ENCODE results near the gene BMP7.
"Not testable (repeated sequence)": the region's sequence is repeated elsewhere in the genome, so short reads cannot be mapped to it uniquely, and the experiment has no call there.

The BMP7 gene

GRCh38 chr20:57211406-57211805, 55.0 kb downstream of the BMP7 start:
- no peak for DNase-seq (ENCODE audit: low read depth)

DNA sequence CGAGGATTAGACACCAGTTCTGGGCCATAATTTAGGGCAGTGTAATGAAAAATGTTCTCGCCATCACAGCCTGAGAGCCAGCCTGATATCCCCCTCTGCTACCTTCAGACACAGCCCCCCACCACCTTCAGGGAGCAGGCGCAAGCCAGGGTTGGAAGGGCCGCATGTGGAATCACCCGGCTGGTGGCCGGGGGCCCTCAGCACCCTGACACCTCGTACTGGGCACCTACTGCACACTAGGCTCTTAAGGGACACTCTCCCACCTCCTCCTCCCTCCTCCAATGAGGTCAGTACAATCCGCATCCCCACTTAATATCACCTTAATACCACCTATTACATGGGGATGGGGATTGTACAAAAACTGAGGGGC, 55.5 kb downstream of the BMP7 start:
- no peak for DNase-seq (ENCODE audit: low read depth)

DNA sequence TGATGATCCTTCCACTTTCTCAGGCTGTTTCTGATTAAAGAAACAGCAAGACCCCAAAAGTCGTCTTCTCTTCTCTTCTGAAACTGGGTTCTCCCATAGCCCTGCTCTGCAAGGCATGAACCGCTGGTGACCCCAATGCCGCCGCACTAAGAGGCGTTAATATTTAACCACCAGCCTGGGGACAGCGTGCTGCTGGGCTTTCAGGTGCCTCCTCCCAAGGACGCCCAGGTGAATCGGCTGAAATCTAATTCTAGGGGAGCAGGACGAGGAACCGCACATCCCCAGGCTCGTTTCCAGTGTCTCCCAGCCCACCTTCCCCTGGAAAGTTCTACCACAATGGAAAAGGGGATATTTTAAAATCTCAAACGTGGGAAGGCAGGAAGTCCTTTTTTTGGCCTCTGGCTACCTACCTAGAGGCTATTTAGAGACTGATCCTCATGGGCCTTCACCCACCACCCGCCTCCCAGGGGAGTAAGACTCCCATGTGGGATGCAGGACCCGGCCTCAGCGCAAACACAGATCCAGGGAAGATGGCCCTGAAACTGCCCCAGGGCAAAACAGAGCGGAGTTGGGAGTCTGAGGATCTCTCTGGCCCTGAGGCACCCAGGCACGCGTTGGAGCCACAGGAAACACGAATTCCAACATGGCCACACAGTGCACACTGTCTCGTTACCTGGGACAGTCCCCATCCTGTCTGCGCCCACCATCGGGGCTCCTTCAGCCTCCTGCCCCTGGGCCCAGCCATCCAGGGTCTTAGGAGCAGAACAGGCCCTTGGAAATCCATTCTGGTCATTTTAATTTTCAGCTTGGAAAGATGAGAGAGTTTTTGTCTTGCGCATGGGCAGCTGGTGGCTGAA, 56.2 kb downstream of the BMP7 start:
- no peak for DNase-seq (ENCODE audit: low read depth)

DNA sequence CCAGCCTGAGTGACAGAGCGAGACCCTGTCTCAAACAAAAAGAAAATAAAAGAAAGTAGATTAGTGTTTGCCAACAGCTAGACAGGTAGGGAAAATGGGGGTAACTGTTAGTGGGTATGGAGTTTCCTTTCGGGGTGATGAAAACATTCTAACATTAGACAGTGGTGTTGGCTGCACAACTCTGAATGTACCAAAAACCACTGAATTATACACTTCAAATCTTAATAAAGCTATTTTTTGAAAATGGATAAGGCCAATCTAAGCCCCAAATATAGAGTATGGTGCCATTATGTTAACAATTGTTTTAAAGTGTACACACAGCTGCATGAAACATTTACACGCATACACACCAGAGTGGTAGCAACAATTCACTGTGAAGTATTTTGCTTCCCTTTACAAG, 57.0 kb downstream of the BMP7 start:
- DNase-seq (ENCODE audit: low read depth): no peak

DNA sequence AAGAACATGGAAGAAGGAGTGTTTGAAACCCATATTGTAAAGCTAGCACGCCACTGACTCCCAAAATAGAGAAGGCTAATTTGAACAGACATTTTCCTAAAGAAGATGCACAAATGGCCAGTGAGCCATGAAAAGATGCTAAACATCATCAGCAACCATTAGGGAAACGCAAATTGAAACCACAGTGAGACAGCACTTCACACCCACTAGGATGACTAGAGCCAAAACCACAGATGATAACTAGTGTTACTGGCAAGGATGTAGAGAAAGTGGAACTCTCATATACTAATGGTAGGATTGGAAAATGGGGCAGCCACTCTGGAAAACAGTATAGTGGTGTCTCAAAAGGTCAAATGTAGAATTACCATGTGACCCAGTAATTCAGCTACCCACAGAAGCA, 58.2 kb downstream of the BMP7 start:
- no peak for DNase-seq (ENCODE audit: low read depth)

GRCh38 chr20:57207251-57207650, 59.2 kb downstream of the BMP7 start:
- no peak for DNase-seq (ENCODE audit: low read depth)

- DNase-seq (ENCODE audit: low read depth): no peak
These were observed 60.7 kb downstream of the BMP7 start for GRCh38 chr20:57205606-57206219.

DNA sequence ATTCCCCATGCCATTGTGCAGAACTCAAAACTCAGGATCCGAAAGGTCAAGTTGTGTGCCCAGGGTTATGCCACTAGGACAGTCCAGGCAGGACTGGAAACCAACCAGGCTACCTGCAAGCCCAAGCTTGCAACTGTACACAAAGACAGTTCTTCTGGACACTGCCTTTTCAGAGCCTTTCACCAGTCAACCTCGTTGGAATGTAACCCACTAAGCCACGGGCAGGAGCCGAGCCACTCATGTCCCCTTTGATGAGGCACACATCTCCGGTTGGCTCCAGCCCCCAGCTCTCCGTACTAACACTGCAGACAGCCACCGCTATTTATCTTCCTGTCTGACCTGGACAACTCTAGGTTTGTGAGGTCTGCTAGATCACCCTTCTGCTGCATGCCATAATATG, 62.5 kb downstream of the BMP7 start:
- DNase-seq (ENCODE audit: low read depth): no peak

DNA sequence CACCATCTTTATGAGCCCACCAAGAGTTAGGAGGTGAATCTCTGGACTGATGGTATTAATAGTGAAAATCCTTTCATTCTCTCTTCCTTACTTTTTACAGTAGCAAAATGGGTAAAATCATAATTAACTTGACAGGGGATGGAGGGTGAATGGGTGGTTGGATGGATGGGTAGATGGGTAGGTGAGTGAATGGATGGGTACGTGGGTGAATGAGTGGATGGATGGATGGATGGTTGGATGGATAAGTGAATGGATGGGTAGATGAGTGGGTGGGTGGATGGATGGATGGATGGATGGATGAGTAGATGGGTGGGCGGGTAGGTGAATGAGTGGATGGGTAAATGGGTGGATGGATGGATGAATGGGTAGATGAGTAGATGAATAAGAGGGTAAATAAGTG, 63.2 kb downstream of the BMP7 start:
- DNase-seq (ENCODE audit: low read depth): no peak

DNA sequence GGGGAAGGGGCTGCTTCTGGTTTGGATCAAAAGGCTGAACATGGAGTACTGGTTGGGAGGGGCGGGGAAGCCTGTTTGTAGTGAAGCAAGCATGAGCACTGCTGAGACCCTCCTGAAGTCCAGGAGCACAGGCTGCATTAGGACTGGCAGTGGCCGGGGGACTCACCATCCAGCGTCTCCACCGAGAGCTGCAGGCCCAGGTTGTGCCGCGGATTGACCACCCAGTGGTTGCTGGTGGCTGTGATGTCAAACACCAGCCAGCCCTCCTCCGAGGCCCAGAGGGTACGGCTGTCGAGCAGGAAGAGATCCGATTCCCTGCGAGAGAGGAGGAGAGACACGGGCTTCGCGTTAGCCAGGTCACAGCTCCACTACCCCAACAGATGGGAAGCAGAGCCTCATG, 64.1 kb downstream of the BMP7 start:
- DNase-seq (ENCODE audit: low read depth): no peak

GRCh38 chr20:57200882-57201695, 65.4 kb downstream of the BMP7 start:
- DNase-seq (ENCODE audit: low read depth): no peak

- DNase-seq (ENCODE audit: low read depth): no peak
These were observed 66.6 kb downstream of the BMP7 start for GRCh38 chr20:57199656-57200405.

- DNase-seq (ENCODE audit: low read depth): no peak
These were observed 68.0 kb downstream of the BMP7 start for GRCh38 chr20:57198132-57199072.

DNA sequence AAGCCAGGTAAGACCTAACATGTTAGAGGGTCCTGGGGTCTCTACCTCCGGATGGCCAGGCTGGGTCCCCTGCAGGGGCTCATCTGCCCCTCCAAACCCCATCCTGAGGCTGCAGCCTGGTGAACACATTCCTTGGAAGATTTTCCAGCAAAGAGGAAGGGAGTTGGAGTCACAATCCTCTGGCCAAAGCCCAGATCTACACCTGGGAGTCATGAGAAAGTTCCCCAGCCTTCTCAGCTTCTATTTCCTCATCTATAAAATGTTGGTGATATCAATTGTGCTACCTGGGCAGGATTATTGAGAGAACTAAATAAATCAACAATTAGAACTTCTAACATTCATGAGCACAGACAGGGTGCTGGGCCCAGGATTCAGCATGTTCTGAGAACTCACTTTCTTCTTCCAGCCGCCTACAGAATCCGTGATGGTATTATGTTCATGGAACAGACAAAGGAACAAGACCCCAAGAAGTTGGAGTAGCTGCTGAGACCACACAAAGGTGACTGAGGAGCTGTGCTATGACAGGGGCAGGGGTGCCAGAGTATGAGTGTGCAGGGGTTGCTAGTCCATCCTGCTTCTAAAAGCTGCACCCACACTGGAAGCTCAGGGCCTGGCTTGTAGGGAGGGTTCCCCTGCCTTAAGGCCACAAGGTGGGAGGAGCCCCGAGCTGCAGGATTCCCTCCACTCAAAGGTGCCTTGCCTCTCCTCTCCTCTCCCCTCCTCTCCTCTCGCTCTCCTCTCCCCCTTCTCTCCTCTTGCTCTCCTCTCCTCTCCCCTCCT, 68.9 kb downstream of the BMP7 start:
- DNase-seq (ENCODE audit: low read depth): no peak

DNA sequence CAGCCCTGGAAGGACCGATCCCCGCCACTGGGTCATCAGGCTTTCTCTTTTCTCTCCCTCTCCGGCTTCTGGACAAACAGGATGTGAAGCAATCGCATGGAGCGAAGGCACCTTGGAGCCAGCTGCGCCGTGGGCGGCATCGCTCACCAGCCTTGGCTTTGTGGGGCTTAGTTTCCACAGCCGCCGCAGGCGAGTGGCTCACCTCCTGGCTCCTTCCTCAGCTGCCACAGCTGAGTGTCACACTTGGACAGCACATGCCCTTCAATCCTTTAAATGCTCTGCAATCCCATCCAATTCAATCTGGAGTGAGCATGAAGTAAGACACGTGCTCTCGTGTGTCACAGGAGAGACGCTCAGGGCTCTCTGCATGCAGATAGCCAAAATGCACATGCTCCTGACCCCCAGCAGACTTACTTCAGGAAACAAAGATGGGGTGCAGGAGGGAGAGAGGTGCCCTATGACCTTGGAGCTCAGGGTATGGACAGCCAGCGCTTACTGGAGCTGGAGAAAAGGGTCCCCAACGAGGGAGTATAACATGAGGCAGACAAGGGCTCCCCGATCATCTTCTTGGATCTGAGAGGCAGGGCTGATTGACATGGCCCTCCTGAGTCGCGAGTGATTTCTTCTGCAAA, 70.9 kb downstream of the BMP7 start:
- DNase-seq (ENCODE audit: low read depth): no peak

DNA sequence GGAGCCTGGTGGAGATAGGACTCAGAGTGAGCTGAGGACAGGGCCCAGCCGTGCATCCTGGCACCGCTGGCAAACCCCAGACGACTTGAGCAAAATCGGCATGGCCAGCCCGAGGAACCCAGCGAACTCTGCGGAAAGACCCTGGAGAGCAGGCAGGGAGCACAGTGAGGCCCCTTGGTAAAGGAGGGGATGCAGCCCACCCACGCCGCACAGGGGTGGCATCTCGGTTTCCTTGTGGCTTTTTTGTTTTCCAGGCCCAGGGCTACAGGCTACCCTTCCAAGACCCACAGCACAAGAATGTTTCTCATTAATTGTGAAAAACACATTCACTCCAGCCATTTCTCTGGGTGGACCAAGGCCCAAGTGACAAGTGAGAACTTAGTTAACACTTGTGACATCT, 71.4 kb downstream of the BMP7 start:
- DNase-seq (ENCODE audit: low read depth): no peak

DNA sequence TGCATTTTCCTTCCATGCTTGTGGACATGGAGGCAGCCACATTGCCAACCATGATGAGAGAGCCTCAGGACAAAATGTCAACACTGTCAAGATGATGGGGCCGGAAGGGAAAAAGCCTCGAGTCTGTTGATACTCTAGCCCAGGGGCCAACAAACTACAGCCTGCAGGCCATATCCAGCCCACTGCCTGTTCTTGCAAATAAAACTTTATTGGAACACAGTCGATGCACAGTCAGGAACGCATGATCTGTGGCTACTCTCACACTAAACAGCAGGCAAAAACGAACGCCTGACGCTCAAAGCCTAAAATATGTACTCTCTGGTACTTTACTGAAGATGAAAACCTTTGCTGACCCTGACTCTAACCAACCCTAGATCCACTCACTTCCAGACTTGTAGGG, 72.3 kb downstream of the BMP7 start:
- no peak for DNase-seq (ENCODE audit: low read depth)

- DNase-seq (ENCODE audit: low read depth): no peak
These were observed 73.3 kb downstream of the BMP7 start for GRCh38 chr20:57193094-57193493.

- no peak for DNase-seq (ENCODE audit: low read depth)
These were observed 74.1 kb downstream of the BMP7 start for GRCh38 chr20:57192311-57192710.

- not testable (repeated sequence) for DNase-seq (ENCODE audit: low read depth)
These were observed 75.2 kb downstream of the BMP7 start for GRCh38 chr20:57191265-57191638.
